Lower leg skin (tissue), 4 donors: ENCODE data around the gene FYB2. TPM values are rescaled to one million over a fixed set of nuclear protein-coding genes. Genes with fewer than 3 reads are reported as not detected.

ENCODE experiments used
- DNase-seq, 2 donors: peaks; one replicate each; pipeline ENCODE4 v3.0.0-alpha.2; 2019; ENCODE audit warnings: low spot score in 2 of 2
- H3K4me3 ChIP-seq: fragments of 200-600 bp; sonication (generic); 2 replicates; pipeline ENCODE4 v1.5.1; 2017; ENCODE audit warnings: mild to moderate bottlenecking, low read depth; ENCODE audit not compliant: poor library complexity, severe bottlenecking
- POLR2A ChIP-seq, 2 donors: fragments of 450-650 bp; IDR thresholded peaks; one replicate each; pipeline ENCODE4 v1.6.1; 2016 to 2017; ENCODE audit warnings: antibody characterized with exemption in 2 of 2, mild to moderate bottlenecking in 1 of 2, moderate library complexity in 1 of 2
- WGBS, 2 donors: methylation state at CpG; one replicate each; pipeline ENCODE4 v1.1.5; 2018; 5-methylcytosine and 5-hydroxymethylcytosine counted together
- intact Hi-C: fragments of 100-400 bp; cut with DNase I; formaldehyde crosslinking; loops from one replicate; pipeline ENCODE4 v1.15.0; 2023; ENCODE audit warnings: low total_unique reads
- total RNA-seq, 4 donors: library from RNA; depleted of rRNA; stranded (reverse); fragments of >200 nt; gene quantifications; one replicate each; pipeline ENCODE4 v1.1.0, GENCODE V29; 2016
- TF ChIP-seq, protein P1 (sequence below), 3 donors: fragments of 450-650 bp; IDR thresholded peaks; one replicate each; pipeline ENCODE4 v1.5.1; 2016; ENCODE audit warnings: antibody characterized with exemption in 3 of 3, mild to moderate bottlenecking in 3 of 3, moderate library complexity in 2 of 3

Gene FYB2
- total RNA-seq, 4 donors from 2014 or later: 0.19 TPM; not detected in 3

DNA sequence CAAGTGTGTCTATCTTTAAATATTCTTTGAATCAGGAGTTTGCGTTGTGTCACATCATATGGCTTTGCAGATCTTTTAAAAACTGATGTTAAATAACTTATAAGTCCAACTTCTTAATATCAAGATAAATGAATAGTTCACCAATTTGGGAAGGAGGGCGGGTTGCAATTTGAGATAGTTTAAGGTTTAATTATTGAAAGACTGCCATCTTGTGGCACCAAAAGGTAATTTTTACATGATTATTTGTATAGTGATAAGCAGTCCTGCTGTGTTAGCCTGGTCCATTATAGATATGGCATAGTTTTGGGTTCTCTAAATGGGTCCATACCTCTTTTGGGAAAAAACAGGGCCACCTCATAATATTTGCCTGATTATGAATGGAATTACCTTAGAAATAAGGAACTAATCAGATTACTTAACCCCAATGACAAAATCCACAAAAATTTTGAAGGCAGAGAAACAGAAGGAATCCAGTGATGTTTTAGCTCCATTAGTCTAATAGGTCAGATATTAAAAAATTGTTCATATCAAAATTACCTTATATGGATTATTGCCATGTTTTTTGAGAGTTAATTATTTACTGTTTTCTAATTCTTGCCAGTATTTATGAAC is 109.8 kb downstream of the FYB2 start:
- intact Hi-C loops: loop anchor here (10.0 kb wide), 1 partner anchor 1425 kb away; no protein-coding TSS in a partner anchor
- H3K4me3 ChIP-seq: no peak overlapping the region
- 8 to 11% methylated on average over 2 of the region's 2 CpGs for WGBS, 2 donors
- DNase-seq: no peak
- TF ChIP-seq, protein P1, sequence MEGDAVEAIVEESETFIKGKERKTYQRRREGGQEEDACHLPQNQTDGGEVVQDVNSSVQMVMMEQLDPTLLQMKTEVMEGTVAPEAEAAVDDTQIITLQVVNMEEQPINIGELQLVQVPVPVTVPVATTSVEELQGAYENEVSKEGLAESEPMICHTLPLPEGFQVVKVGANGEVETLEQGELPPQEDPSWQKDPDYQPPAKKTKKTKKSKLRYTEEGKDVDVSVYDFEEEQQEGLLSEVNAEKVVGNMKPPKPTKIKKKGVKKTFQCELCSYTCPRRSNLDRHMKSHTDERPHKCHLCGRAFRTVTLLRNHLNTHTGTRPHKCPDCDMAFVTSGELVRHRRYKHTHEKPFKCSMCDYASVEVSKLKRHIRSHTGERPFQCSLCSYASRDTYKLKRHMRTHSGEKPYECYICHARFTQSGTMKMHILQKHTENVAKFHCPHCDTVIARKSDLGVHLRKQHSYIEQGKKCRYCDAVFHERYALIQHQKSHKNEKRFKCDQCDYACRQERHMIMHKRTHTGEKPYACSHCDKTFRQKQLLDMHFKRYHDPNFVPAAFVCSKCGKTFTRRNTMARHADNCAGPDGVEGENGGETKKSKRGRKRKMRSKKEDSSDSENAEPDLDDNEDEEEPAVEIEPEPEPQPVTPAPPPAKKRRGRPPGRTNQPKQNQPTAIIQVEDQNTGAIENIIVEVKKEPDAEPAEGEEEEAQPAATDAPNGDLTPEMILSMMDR (IDR thresholded peaks at IDR 0.05): no peak
- no peak for TF ChIP-seq POLR2A (IDR thresholded peaks at IDR 0.05)

DNA sequence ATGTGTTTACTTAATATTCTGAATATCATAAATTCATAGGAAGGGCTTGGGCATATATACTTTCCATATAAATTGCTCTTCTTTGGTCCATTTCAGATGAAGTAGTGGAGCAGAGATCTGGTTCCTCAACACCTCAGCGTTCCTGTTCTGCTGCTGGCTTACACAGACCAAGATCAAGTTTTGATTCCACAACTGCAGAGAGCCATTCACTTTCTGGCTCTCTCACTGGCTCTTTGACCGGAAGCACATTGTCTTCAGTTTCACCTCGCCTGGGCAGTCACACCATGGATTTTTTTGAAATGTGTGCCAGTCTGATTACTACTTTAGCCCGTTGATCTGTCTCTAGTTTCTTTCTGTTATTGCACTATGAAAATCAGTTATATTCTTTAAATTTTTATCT is 111.8 kb downstream of the FYB2 start:
- no peak overlapping the region for H3K4me3 ChIP-seq
- TF ChIP-seq POLR2A (IDR thresholded peaks at IDR 0.05): no peak
- TF ChIP-seq, protein P1 (IDR thresholded peaks at IDR 0.05): no peak
- intact Hi-C loops: loop anchor here (10.0 kb wide), 1 partner anchor 1423 kb away; no protein-coding TSS in a partner anchor
- no peak for DNase-seq
- WGBS, 2 donors: 91 to 93% methylated on average over 4 of the region's 4 CpGs

- no peak overlapping the region for H3K4me3 ChIP-seq
- intact Hi-C loops: loop anchor here (10.0 kb wide), 1 partner anchor 1419 kb away; no protein-coding TSS in a partner anchor
- no peak for TF ChIP-seq POLR2A (IDR thresholded peaks at IDR 0.05)
- TF ChIP-seq, protein P1 (IDR thresholded peaks at IDR 0.05): no peak
- WGBS, 2 donors: 86 to 94% methylated on average over 1 of the region's 1 CpG
- no peak for DNase-seq
Measured at GRCh38 chr1:56703747-56704146, 115.5 kb downstream of the FYB2 start.

- intact Hi-C loops: no loop called here
- TF ChIP-seq, protein P1 (IDR thresholded peaks at IDR 0.05): no peak
- TF ChIP-seq POLR2A (IDR thresholded peaks at IDR 0.05): no peak
- no peak overlapping the region for H3K4me3 ChIP-seq
- DNase-seq: no peak
- 79 to 83% methylated on average over 3 of the region's 3 CpGs for WGBS, 2 donors
Measured at GRCh38 chr1:56696663-56697062, 122.5 kb downstream of the FYB2 start.

GRCh38 chr1:56688522-56689026 is 130.6 kb downstream of the FYB2 start:
- WGBS, 2 donors: 68 to 71% methylated on average over 3 of the region's 3 CpGs
- intact Hi-C loops: no loop called here
- H3K4me3 ChIP-seq: no peak overlapping the region
- DNase-seq: no peak
- TF ChIP-seq, protein P1 (IDR thresholded peaks at IDR 0.05): no peak
- TF ChIP-seq POLR2A (IDR thresholded peaks at IDR 0.05): no peak
